ENCODE measurements around the gene CAMK2G.
"Not testable (repeated sequence)": the region's sequence is repeated elsewhere in the genome, so short reads cannot be mapped to it uniquely, and the experiment has no call there.

Gene CAMK2G

DNA sequence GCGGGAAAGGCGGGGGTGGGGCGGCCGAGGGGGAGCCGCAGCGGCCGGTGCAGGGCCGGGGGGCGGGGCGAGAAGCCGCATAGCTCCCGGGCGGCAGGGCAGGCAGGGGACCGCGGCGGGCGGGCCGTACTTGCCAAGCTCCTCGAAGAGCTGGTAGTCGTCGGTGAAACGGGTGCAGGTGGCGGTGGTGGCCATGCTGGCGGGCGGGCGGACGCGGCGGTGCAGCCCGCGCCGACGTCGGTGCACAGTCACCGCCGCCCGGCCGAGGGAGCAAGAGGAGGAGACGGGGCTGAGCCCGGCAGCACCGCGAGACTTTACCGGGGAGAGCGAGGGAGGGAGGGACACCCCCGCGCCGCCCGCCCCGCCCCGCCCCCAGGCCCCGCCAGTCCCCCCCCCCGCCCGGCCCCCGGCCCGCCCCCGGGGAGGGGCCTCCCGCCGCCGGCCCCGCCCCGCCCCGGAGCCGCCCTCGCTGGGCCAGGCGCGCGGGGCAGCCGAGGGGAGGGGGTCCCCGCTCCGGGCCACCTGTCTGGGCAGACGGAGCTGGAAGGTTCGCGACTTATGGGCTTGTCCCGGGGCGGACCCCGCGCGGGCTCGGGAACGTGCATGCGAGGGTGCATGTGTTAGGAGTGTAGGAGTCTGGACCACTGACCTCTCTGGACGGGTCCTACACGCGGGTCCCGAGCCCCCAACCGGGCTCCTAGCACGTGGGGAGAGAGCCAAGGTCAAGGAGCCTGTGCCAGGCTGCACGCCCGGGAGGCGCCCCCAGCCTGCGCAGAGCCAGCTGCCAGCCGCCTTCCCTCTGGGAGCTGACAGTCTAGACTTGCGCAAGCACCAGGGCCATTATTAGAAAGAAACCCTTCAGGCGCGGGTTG is at the start of gene CAMK2G:
Gene CAMK2G, minus strand, starts transcription at position 289 of the 872 bp plus-strand sequence. Its CDS starts 94 bp downstream, at position 195.
- TF ChIP-seq, protein P1, sequence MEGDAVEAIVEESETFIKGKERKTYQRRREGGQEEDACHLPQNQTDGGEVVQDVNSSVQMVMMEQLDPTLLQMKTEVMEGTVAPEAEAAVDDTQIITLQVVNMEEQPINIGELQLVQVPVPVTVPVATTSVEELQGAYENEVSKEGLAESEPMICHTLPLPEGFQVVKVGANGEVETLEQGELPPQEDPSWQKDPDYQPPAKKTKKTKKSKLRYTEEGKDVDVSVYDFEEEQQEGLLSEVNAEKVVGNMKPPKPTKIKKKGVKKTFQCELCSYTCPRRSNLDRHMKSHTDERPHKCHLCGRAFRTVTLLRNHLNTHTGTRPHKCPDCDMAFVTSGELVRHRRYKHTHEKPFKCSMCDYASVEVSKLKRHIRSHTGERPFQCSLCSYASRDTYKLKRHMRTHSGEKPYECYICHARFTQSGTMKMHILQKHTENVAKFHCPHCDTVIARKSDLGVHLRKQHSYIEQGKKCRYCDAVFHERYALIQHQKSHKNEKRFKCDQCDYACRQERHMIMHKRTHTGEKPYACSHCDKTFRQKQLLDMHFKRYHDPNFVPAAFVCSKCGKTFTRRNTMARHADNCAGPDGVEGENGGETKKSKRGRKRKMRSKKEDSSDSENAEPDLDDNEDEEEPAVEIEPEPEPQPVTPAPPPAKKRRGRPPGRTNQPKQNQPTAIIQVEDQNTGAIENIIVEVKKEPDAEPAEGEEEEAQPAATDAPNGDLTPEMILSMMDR (IDR thresholded peaks at IDR 0.05; ENCODE audit: insufficient read depth, low read depth, low read length, missing control alignments): no peak
- peak; percentile 90 for DNase-seq (ENCODE audit: low read depth)
- peak within 1 kb of the TSS; percentile 50 for H3K4me3 ChIP-seq (ENCODE audit: low read length)

DNA sequence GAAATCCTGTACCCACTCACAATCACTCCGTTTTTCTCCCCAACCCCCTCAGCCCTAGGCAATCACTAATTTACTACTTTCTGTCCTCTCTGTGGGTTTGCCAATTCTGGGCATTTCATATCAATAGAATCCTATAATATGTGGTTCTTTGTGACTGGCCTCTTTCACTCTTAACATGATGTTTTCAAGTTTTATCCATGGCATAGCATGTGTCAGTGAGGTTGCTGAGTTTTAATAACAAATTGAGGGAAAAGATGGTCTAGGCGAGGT is 48.4 kb upstream of the CAMK2G start:
- TF ChIP-seq, protein P1 (IDR thresholded peaks at IDR 0.05; ENCODE audit: insufficient read depth, low read depth, low read length, missing control alignments): no peak
- no peak overlapping the region for H3K4me3 ChIP-seq (ENCODE audit: low read length)
- no peak for DNase-seq (ENCODE audit: low read depth)

DNA sequence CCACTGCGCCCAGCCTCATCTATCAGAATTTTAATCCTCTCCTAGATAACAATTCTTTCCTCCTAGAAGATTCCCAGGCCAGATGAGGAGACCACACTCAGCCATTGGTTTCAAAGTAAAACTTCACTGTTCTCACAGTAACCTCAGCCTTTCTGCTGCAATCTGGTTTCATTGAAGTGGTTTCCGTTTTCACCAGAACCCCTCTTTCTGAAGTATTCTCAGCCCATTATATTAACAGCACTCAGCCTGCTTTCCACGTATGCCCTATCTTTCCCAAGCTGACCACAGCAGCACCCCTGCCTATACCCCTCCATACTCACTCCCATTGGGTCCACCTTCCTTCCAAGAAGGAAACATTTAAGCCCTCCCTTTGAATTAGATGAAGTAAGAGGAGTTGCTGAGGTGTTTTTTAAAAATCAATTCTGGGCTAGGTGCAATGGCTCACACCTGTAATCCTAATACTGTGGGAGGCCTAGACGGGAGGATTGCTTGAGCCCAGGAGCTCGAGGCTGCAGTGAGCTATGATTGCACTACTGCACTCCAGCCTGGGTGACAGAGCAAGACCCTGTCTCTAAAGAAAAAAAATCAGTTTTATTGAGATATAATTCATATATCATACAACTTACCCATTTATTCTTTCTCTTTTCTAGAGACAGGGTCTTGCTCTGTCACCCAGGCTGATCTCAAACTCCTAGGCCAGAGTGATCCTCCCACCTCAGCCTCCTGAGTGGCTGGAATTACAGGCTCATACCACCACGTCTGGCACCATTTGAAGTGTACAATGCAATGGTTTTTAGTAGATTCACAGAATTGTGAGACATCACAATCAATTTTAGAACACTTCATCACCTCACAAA is 47.9 kb upstream of the CAMK2G start:
- TF ChIP-seq, protein P1 (IDR thresholded peaks at IDR 0.05; ENCODE audit: insufficient read depth, low read depth, low read length, missing control alignments): no peak
- no peak for DNase-seq (ENCODE audit: low read depth)
- no peak overlapping the region for H3K4me3 ChIP-seq (ENCODE audit: low read length)

DNA sequence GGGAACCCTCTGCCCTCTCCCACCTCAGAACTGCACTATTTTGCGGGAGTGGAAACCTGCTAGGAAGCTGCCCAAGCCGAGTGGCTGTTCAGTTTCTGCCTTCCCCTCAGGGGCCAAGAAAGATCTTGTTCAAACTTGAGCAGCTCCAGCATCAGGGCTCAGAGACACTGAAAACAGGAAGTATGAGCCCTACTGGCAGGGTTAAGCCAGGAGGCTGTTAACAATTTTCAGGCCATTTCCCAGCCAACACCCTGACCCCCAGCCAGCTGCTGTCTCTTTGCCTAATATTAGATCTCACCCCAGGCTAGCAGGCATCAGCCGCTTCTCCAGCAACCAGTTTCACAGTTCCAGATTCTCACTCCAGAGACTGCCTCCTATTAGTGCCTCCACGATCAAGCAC is 45.7 kb upstream of the CAMK2G start:
- peak; percentile 97 for DNase-seq (ENCODE audit: low read depth)
- TF ChIP-seq, protein P1 (IDR thresholded peaks at IDR 0.05; ENCODE audit: insufficient read depth, low read depth, low read length, missing control alignments): peak; percentile 34
- no peak overlapping the region for H3K4me3 ChIP-seq (ENCODE audit: low read length)

DNA sequence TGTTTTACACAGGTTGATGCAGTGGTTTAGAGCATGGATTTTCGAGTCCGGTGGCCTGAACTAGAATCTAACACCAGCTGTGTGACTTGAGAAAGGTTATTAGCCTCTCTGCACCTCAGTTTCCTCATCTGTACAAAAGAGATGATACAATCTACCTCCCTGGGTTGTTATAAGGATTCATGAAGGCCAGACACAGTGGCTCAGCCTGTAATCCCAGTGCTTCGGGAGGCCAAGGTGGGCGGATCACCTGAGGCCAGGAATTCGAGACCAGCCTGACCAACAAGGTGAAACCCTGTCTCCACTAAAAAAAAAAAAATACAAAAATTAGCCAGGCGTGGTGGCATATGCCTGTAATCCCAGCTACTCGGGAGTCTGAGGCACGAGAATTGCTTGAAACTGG is 45.1 kb upstream of the CAMK2G start:
- DNase-seq (ENCODE audit: low read depth): peak; percentile 45
- not testable (repeated sequence) for H3K4me3 ChIP-seq (ENCODE audit: low read length)

DNA sequence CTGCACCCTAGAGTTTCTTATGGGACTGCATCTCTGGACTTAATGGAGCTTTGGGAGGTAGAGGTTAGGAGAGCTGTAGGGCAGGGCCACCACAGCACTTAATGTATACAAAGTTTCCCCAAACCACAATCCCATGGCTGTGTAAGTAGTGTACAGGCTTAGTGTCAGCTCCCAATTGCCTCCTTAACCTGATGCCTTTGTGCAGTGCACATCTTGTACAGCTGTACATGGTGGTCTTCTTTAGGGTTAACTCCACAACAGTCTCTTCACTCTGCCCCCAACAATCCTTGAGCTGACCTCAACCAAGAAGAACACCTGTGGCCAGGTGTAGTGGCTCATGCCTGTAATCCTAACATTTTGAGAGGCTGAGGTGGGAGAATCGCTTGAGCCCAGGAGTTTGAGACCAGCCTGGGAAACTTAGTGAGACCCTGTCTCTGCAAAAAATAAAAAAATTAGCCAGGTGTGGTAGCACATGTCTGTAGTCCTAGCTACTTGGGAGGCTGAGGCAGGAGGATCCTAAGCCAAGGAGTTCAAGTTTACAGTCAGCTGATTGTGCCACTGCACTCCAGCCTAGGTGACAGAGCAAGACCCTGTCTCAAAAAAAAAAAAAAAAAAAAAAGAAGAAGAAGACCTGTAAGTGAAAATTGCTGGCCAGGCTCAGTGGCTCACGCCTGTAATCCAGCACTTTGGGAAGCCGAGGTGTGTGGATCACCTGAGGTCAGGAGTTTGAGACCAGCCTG is 43.4 kb upstream of the CAMK2G start:
- no peak overlapping the region for H3K4me3 ChIP-seq (ENCODE audit: low read length)
- TF ChIP-seq, protein P1 (IDR thresholded peaks at IDR 0.05; ENCODE audit: insufficient read depth, low read depth, low read length, missing control alignments): no peak
- DNase-seq (ENCODE audit: low read depth): peak; percentile 59
